ENCODE results near the gene KCNIP3.

KCNIP3 gene

DNA sequence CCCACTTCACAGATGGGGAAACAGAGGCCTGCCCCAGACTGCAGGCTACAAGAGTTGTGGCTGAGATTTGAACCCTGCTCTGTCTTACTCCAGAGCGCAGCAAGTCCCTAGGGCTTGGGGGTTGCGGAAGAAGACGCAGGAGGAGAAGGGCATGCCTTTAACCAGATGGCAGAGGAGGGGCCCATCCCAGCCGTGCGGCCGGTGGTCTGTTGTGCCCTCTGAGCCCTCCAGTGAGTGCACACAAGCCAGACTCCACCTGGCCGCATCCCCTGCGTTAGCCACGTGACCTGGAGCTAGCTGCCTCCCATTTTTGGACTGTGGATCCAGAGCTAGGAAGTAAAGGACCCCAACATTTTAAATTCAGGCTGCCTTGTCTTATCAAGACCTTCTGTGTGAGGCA lies 2.8 kb downstream of the KCNIP3 start:
- POLR2A ChIA-PET, result no interaction called here
- DNase-seq (ENCODE audit: low read depth, low spot score), result no peak
- CTCF ChIA-PET, result no interaction called here
- H3K4me3 ChIP-seq (ENCODE audit: low read depth, low read length), result no peak overlapping the region
- no peak for TF ChIP-seq CTCF (IDR thresholded peaks at IDR 0.05; ENCODE audit: insufficient read depth, low read length, missing control alignments)

DNA sequence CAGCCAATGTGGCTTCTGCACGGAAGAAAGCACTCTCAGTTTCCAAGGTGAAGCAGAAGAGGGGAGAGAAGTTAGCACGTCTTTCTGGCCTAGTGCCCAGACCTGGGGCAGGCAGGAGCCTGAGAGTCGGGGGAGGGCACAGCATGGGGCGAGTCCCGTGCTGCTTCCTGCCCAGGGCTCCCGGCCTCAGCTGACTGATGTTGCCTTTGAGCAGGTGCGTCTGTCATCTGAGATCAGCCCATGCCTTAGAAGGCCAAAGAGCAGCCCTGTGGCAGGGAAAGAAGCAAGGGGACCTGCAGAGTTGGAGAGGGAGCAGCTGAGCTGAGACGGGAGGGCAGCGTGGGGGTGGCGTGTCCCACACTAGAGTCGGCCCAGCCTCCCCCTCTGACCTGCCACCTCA lies 3.3 kb downstream of the KCNIP3 start:
- no peak for DNase-seq (ENCODE audit: low read depth, low spot score)
- TF ChIP-seq CTCF (IDR thresholded peaks at IDR 0.05; ENCODE audit: insufficient read depth, low read length, missing control alignments), result no peak
- ChIA-PET POLR2A (no interaction called here), CTCF (no interaction called here)
- no peak overlapping the region for H3K4me3 ChIP-seq (ENCODE audit: low read depth, low read length)

GRCh38 chr2:95301186-95301585 lies 4.0 kb downstream of the KCNIP3 start:
- TF ChIP-seq CTCF (IDR thresholded peaks at IDR 0.05; ENCODE audit: insufficient read depth, low read length, missing control alignments), result no peak
- ChIA-PET POLR2A (no interaction called here), CTCF (interaction anchor here (1.4 kb wide), 1 partner anchor 15 kb away, joined by 4 read pairs; no protein-coding TSS in a partner anchor)
- no peak for DNase-seq (ENCODE audit: low read depth, low spot score)
- no peak overlapping the region for H3K4me3 ChIP-seq (ENCODE audit: low read depth, low read length)

GRCh38 chr2:95301876-95302641 lies 4.9 kb downstream of the KCNIP3 start:
- no peak for TF ChIP-seq CTCF (IDR thresholded peaks at IDR 0.05; ENCODE audit: insufficient read depth, low read length, missing control alignments)
- no peak for DNase-seq (ENCODE audit: low read depth, low spot score)
- POLR2A ChIA-PET, result no interaction called here
- CTCF ChIA-PET, result interaction anchor here (1.4 kb wide), 1 partner anchor 14 kb away, joined by 4 read pairs; no protein-coding TSS in a partner anchor
- no peak overlapping the region for H3K4me3 ChIP-seq (ENCODE audit: low read depth, low read length)

DNA sequence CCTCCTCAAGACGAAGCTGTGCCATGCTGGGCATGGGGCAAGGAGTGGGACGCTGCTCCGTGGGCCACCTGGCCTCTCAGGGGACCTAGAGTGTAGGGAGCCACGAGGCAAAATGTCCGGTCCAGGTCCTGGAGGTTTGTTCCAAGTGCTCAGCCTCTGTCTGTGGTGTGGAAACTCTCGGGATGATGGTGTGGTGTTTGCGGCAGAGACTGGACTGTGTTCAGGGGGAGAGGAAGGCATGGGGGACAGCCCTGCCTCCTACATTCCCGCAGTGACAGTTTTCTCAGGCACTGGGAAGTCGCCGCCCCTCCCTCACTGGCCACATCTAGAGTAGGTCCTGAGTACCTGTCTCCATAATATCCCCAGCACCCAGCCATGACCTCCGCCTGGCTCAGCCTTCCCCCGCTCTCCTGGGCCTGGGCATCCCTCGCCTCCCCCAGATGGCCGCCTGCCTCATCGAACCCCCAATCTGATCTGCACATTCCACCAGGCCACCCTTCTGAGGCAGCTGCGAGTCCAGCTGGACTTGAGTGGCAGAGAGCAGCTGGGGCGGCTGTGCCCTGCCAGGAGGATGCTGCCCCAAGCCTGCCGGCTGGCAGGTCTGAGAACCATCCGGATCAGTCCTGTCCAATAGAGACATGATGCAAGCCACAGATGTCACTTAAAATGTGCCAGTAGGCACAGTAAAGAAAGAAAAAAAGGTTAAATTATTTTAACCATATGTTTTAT lies 6.2 kb downstream of the KCNIP3 start:
- H3K4me3 ChIP-seq (ENCODE audit: low read depth, low read length), result no peak overlapping the region
- ChIA-PET POLR2A (no interaction called here), CTCF (no interaction called here)
- no peak for DNase-seq (ENCODE audit: low read depth, low spot score)
- no peak for TF ChIP-seq CTCF (IDR thresholded peaks at IDR 0.05; ENCODE audit: insufficient read depth, low read length, missing control alignments)

- no peak for TF ChIP-seq CTCF (IDR thresholded peaks at IDR 0.05; ENCODE audit: insufficient read depth, low read length, missing control alignments)
- H3K4me3 ChIP-seq (ENCODE audit: low read depth, low read length), result no peak overlapping the region
- DNase-seq (ENCODE audit: low read depth, low spot score), result no peak
- ChIA-PET POLR2A (no interaction called here), CTCF (no interaction called here)
These were observed 8.4 kb downstream of the KCNIP3 start for GRCh38 chr2:95305380-95306061.
